Progenitor cell of endocrine pancreas (in vitro differentiated cells): ENCODE results near the gene DRC3. TPM values are rescaled to one million over a fixed set of nuclear protein-coding genes. Genes with fewer than 3 reads are reported as not detected.
A peak's percentile ranks its signal among the peaks of the same experiment; 100 is the strongest.

ENCODE experiments used
- DNase-seq: peaks from one replicate; pipeline ENCODE4 v3.0.0; 2021; ENCODE audit warnings: low spot score; ENCODE audit not compliant: unreplicated experiment
- H3K27ac Mint-ChIP-seq: 2 replicates; pipeline ENCODE4 v1.8.0; 2021; ENCODE audit warnings: mild to moderate bottlenecking, moderate library complexity, mixed read lengths
- H3K27me3 Mint-ChIP-seq: 2 replicates; pipeline ENCODE4 v1.8.0; 2021; ENCODE audit warnings: mixed read lengths
- H3K36me3 Mint-ChIP-seq: 2 replicates; pipeline ENCODE4 v1.8.0; 2022; ENCODE audit warnings: mixed read lengths; ENCODE audit not compliant: insufficient read depth
- H3K4me1 Mint-ChIP-seq: 2 replicates; pipeline ENCODE4 v1.8.0; 2021; ENCODE audit warnings: low read depth, mixed read lengths
- H3K4me3 Mint-ChIP-seq: 2 replicates; pipeline ENCODE4 v1.8.0; 2021; ENCODE audit warnings: low read depth, mild to moderate bottlenecking, moderate library complexity, mixed read lengths
- H3K9me3 Mint-ChIP-seq: 2 replicates; pipeline ENCODE4 v1.8.0; 2021; ENCODE audit warnings: low read depth, mixed read lengths
- CTCF ChIP-seq: fragments of 200-600 bp; sonication (generic); IDR thresholded peaks from one replicate; pipeline ENCODE4 v1.5.0; 2021; ENCODE audit warnings: antibody characterized with exemption, mild to moderate bottlenecking; ENCODE audit not compliant: unreplicated experiment
- total RNA-seq: library from RNA; stranded (reverse); gene quantifications from 2 replicates; pipeline ENCODE4 v1.2.1, GENCODE V29; 2021

Gene DRC3
- total RNA-seq, 1 donor from 2014 or later, result 15.4 TPM

GRCh38 chr17:17947966-17948365, 24.7 kb upstream of the DRC3 start:
- Mint-ChIP-seq H3K27ac (no peak overlapping the region), H3K4me3 (no peak overlapping the region), H3K36me3 (no peaks in the 10 kb centered on the region), H3K27me3 (no peaks in the 10 kb centered on the region), H3K4me1 (peaks cover 20% of the 10 kb centered on the region), H3K9me3 (no peaks in the 10 kb centered on the region)
- DNase-seq, result no peak
- TF ChIP-seq CTCF, result no peak

GRCh38 chr17:17950347-17950746, 22.3 kb upstream of the DRC3 start:
- no peak for TF ChIP-seq CTCF
- Mint-ChIP-seq H3K4me1 (peaks cover 9% of the 10 kb centered on the region), H3K4me3 (no peak overlapping the region), H3K27me3 (no peaks in the 10 kb centered on the region), H3K36me3 (peaks cover 2% of the 10 kb centered on the region), H3K9me3 (no peaks in the 10 kb centered on the region), H3K27ac (no peak overlapping the region)
- DNase-seq, result no peak

DNA sequence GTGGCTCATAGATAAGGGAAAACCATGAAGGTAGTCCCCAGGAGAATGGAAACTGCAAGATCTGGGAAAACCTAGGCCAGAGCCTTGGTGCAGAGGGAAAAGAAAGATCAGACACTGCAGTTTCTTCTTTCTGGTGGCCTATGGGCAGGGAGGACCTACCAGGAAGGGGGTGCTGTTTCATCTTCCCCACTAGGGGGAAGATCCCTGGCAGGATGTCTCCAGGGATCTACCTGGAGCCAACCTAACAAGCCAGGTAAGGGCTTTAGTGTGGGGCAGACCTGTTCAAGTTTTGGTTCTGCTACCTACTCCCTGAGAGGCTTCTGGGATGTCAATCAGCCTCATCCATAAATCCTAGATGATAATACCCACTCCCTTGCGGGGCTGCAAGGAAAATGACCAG, 21.9 kb upstream of the DRC3 start:
- peaks cover 6% of the 10 kb centered on the region for H3K4me1 Mint-ChIP-seq
- H3K9me3 Mint-ChIP-seq, result no peaks in the 10 kb centered on the region
- H3K36me3 Mint-ChIP-seq, result peaks cover 2% of the 10 kb centered on the region
- DNase-seq, result no peak
- H3K4me3 Mint-ChIP-seq, result no peak overlapping the region
- H3K27me3 Mint-ChIP-seq, result no peaks in the 10 kb centered on the region
- peak; percentile 29 for TF ChIP-seq CTCF
- no peak overlapping the region for H3K27ac Mint-ChIP-seq

GRCh38 chr17:17951524-17951923, 21.1 kb upstream of the DRC3 start:
- Mint-ChIP-seq H3K27me3 (no peaks in the 10 kb centered on the region), H3K4me3 (no peak overlapping the region), H3K36me3 (peaks cover 4% of the 10 kb centered on the region), H3K9me3 (no peaks in the 10 kb centered on the region), H3K4me1 (peaks cover 1% of the 10 kb centered on the region), H3K27ac (no peak overlapping the region)
- DNase-seq, result no peak
- no peak for TF ChIP-seq CTCF

GRCh38 chr17:17952691-17953090, 20.0 kb upstream of the DRC3 start:
- Mint-ChIP-seq H3K36me3 (peaks cover 4% of the 10 kb centered on the region), H3K27me3 (no peaks in the 10 kb centered on the region), H3K9me3 (no peaks in the 10 kb centered on the region), H3K4me1 (peaks cover 1% of the 10 kb centered on the region), H3K4me3 (no peak overlapping the region), H3K27ac (no peak overlapping the region)
- peak; percentile 27 for TF ChIP-seq CTCF
- no peak for DNase-seq
